GM23338 (cell line): ENCODE data around the gene DCT. TPM values are rescaled to one million over a fixed set of nuclear protein-coding genes. Genes with fewer than 3 reads are reported as not detected.

Source experiments
- ATAC-seq: fragments of 200-7000 bp; cut with Tn5 transposase; 3 replicates; pipeline ENCODE4 v1.9.1; 2020
- DNase-seq: peaks from one replicate; pipeline ENCODE4 v3.0.0-alpha.2; 2015; ENCODE audit warnings: low spot score
- H2AFZ ChIP-seq: fragments of 200-600 bp; sonication (generic); 2 replicates; pipeline ENCODE4 v1.8.0; 2016; ENCODE audit warnings: antibody characterized with exemption, mild to moderate bottlenecking, moderate library complexity
- H3F3A ChIP-seq: fragments of 200-600 bp; sonication (generic); replicated peaks from 2 replicates; pipeline ENCODE4 v1.8.0; 2017; ENCODE audit warnings: antibody characterized with exemption, mixed run types, low read depth
- H3K27ac ChIP-seq: fragments of 200-600 bp; sonication (generic); 2 replicates; pipeline ENCODE4 v1.6.1; 2016; ENCODE audit warnings: low read depth
- H3K27me3 ChIP-seq: fragments of 200-600 bp; sonication (generic); 2 replicates; pipeline ENCODE4 v1.8.0; 2016; ENCODE audit warnings: mild to moderate bottlenecking, mixed run types, moderate library complexity; ENCODE audit not compliant: insufficient read depth
- H3K36me3 ChIP-seq: fragments of 200-600 bp; sonication (generic); 2 replicates; pipeline ENCODE4 v1.8.0; 2016; ENCODE audit warnings: mild to moderate bottlenecking; ENCODE audit not compliant: insufficient read depth
- H3K4me1 ChIP-seq: fragments of 200-600 bp; sonication (generic); 2 replicates; pipeline ENCODE4 v1.8.0; 2016; ENCODE audit warnings: mild to moderate bottlenecking, moderate library complexity; ENCODE audit not compliant: insufficient read depth
- H3K4me2 ChIP-seq: fragments of 200-600 bp; sonication (generic); 2 replicates; pipeline ENCODE4 v1.7.1; 2017; ENCODE audit warnings: mixed run types
- H3K4me3 ChIP-seq: fragments of 200-600 bp; sonication (generic); 2 replicates; pipeline ENCODE4 v1.6.1; 2016; ENCODE audit warnings: mixed run types
- H3K79me2 ChIP-seq: fragments of 200-600 bp; sonication (generic); replicated peaks from 2 replicates; pipeline ENCODE4 v1.8.0; 2017; ENCODE audit warnings: mild to moderate bottlenecking; ENCODE audit not compliant: insufficient read depth
- H3K9me2 ChIP-seq: fragments of 200-600 bp; sonication (generic); 2 replicates; pipeline ENCODE4 v1.8.0; 2017; ENCODE audit not compliant: insufficient read depth
- H4K20me1 ChIP-seq: fragments of 200-600 bp; sonication (generic); replicated peaks from 2 replicates; pipeline ENCODE4 v1.8.0; 2017; ENCODE audit warnings: mild to moderate bottlenecking; ENCODE audit not compliant: insufficient read depth
- H3K27ac Mint-ChIP-seq: 2 replicates; pipeline ENCODE4 v1.8.0; 2020; ENCODE audit warnings: inconsistent platforms, mild to moderate bottlenecking, moderate library complexity, mixed read lengths
- H3K27me3 Mint-ChIP-seq: 3 replicates; pipeline ENCODE4 v1.8.0; 2022; ENCODE audit warnings: low read depth, mild to moderate bottlenecking, moderate library complexity, mixed read lengths, inconsistent platforms; ENCODE audit not compliant: insufficient read depth, poor library complexity
- H3K36me3 Mint-ChIP-seq: 3 replicates; pipeline ENCODE4 v1.8.0; 2021; ENCODE audit warnings: low read depth, mild to moderate bottlenecking, inconsistent platforms, moderate library complexity, mixed read lengths
- H3K4me1 Mint-ChIP-seq: 3 replicates; pipeline ENCODE4 v1.8.0; 2020; ENCODE audit warnings: mild to moderate bottlenecking, inconsistent platforms, mixed read lengths
- H3K4me3 Mint-ChIP-seq: 3 replicates; pipeline ENCODE4 v1.8.0; 2021; ENCODE audit warnings: moderate library complexity, mild to moderate bottlenecking, inconsistent platforms, mixed read lengths
- H3K9me3 Mint-ChIP-seq: 3 replicates; pipeline ENCODE4 v1.8.0; 2020; ENCODE audit warnings: moderate library complexity, mild to moderate bottlenecking, inconsistent platforms, mixed read lengths
- CREB1 ChIP-seq: fragments of 250-450 bp; sonication (Bioruptor Pico); IDR thresholded peaks from 2 replicates; pipeline ENCODE4 v1.5.0; 2020; ENCODE audit warnings: low read depth, mild to moderate bottlenecking, moderate library complexity
- CTCF ChIP-seq, 2 experiments: fragments of 200-600 bp in 1 of 2; sonication (generic) in 1 of 2; conservative IDR thresholded peaks; 2 replicates each; pipeline versions ENCODE4 v1.5.1 to v1.6.1; 2016 to 2017; ENCODE audit warnings: antibody characterized with exemption in 2 of 2, low read depth in 2 of 2, mild to moderate bottlenecking in 2 of 2, moderate library complexity in 1 of 2
- EZH2 ChIP-seq: fragments of 200-600 bp; sonication (generic); IDR thresholded peaks from one replicate; pipeline ENCODE4 v1.8.0; 2017; ENCODE audit warnings: antibody characterized with exemption, mild to moderate bottlenecking, low read depth; ENCODE audit not compliant: unreplicated experiment
- EZH2phosphoT487 ChIP-seq: fragments of 200-600 bp; sonication (generic); IDR thresholded peaks from one replicate; pipeline ENCODE4 v1.8.1; 2018; ENCODE audit warnings: antibody characterized with exemption; ENCODE audit not compliant: unreplicated experiment
- JUNB ChIP-seq: IDR thresholded peaks from one replicate; pipeline ENCODE4 v1.6.1; 2016; ENCODE audit warnings: antibody characterized with exemption; ENCODE audit not compliant: unreplicated experiment
- NANOG ChIP-seq: IDR thresholded peaks from 2 replicates; pipeline ENCODE4 v1.6.1; 2016; ENCODE audit warnings: antibody characterized with exemption, borderline replicate concordance
- POLR2AphosphoS5 ChIP-seq: IDR thresholded peaks from 2 replicates; pipeline ENCODE4 v1.6.1; 2016; ENCODE audit warnings: antibody characterized with exemption, low read depth
- STAT1 ChIP-seq: IDR thresholded peaks from one replicate; pipeline ENCODE4 v1.6.1; 2016; ENCODE audit warnings: antibody characterized with exemption; ENCODE audit not compliant: unreplicated experiment
- ZNF114 ChIP-seq: fragments of 250-450 bp; sonication (Bioruptor Pico); IDR thresholded peaks from 2 replicates; pipeline ENCODE4 v1.5.0; 2020; ENCODE audit warnings: mild to moderate bottlenecking, moderate library complexity
- ZNF331 ChIP-seq: fragments of 250-450 bp; sonication (Bioruptor Pico); IDR thresholded peaks from 2 replicates; pipeline ENCODE4 v1.5.0; 2020; ENCODE audit warnings: low read depth, mild to moderate bottlenecking, moderate library complexity
- polyA plus RNA-seq: library from polyadenylated mRNA; unstranded; fragments of >200 nt; fragmentation: Nextera tagmentation; extraction: Ambion mirVana; gene quantifications from 2 replicates; pipeline ENCODE4 v1.2.1, GENCODE V29; 2016
- total RNA-seq: library from RNA; depleted of rRNA; stranded (reverse); fragments of >200 nt; shearing (Covaris generic); gene quantifications from 2 replicates; pipeline ENCODE4 v1.2.3, GENCODE V29; 2014
- TF ChIP-seq, protein P1 (sequence below): fragments of 250-450 bp; sonication (Bioruptor Pico); IDR thresholded peaks from 2 replicates; pipeline ENCODE4 v1.5.0; 2020; ENCODE audit warnings: mild to moderate bottlenecking, moderate library complexity
- TF ChIP-seq, protein P2 (sequence below): IDR thresholded peaks from one replicate; pipeline ENCODE4 v1.6.1; 2018; ENCODE audit warnings: antibody characterized with exemption; ENCODE audit not compliant: unreplicated experiment
- TF ChIP-seq, protein P3 (sequence below): IDR thresholded peaks from 2 replicates; pipeline ENCODE4 v1.6.1; 2016; ENCODE audit warnings: antibody characterized with exemption

Gene DCT
- total and polyA plus RNA-seq, 2 experiments from 2014 or later: 0.14 TPM; not detected in 1

- Histone ChIP-seq H3K4me3 (no peak overlapping the region), H3K27ac (no peak overlapping the region), H2AFZ (peak overlapping the region; percentile 2; the same call in 1 of the 2 replicates), H4K20me1 (no peaks in the 10 kb centered on the region), H3K9me2 (0 out of 2 replicates have a peak, but pooled peaks cover 6% of the 10 kb centered on the region), H3K36me3 (no peaks in the 10 kb centered on the region), H3K4me1 (no peaks in the 10 kb centered on the region), H3K4me2 (no peak overlapping the region), H3K27me3 (no peaks in the 10 kb centered on the region), H3K79me2 (no peaks in the 10 kb centered on the region), H3F3A (no peaks in the 10 kb centered on the region)
- ATAC-seq: no peak
- H3K36me3 Mint-ChIP-seq: no peaks in the 10 kb centered on the region; the same call in 2 of the 3 replicates
- H3K27ac Mint-ChIP-seq: no peak overlapping the region
- H3K9me3 Mint-ChIP-seq: peaks cover 2% of the 10 kb centered on the region; the same call in 2 of the 3 replicates
- no peak overlapping the region for H3K4me3 Mint-ChIP-seq
- H3K27me3 Mint-ChIP-seq: peaks cover 3% of the 10 kb centered on the region
- H3K4me1 Mint-ChIP-seq: peaks cover 4% of the 10 kb centered on the region
- TF ChIP-seq ZNF331 (no peak), EZH2 (no peak), CTCF (conservative IDR thresholded peaks at IDR 0.05; ENCODE audit: low read depth in 2 of 2) (no peak), CREB1 (CRISPR knock-in tag) (no peak), ZNF114 (CRISPR knock-in tag) (no peak), POLR2AphosphoS5 (no peak), NANOG (no peak), STAT1 (no peak), JUNB (no peak), EZH2phosphoT487 (no peak)
- TF ChIP-seq, protein P1, sequence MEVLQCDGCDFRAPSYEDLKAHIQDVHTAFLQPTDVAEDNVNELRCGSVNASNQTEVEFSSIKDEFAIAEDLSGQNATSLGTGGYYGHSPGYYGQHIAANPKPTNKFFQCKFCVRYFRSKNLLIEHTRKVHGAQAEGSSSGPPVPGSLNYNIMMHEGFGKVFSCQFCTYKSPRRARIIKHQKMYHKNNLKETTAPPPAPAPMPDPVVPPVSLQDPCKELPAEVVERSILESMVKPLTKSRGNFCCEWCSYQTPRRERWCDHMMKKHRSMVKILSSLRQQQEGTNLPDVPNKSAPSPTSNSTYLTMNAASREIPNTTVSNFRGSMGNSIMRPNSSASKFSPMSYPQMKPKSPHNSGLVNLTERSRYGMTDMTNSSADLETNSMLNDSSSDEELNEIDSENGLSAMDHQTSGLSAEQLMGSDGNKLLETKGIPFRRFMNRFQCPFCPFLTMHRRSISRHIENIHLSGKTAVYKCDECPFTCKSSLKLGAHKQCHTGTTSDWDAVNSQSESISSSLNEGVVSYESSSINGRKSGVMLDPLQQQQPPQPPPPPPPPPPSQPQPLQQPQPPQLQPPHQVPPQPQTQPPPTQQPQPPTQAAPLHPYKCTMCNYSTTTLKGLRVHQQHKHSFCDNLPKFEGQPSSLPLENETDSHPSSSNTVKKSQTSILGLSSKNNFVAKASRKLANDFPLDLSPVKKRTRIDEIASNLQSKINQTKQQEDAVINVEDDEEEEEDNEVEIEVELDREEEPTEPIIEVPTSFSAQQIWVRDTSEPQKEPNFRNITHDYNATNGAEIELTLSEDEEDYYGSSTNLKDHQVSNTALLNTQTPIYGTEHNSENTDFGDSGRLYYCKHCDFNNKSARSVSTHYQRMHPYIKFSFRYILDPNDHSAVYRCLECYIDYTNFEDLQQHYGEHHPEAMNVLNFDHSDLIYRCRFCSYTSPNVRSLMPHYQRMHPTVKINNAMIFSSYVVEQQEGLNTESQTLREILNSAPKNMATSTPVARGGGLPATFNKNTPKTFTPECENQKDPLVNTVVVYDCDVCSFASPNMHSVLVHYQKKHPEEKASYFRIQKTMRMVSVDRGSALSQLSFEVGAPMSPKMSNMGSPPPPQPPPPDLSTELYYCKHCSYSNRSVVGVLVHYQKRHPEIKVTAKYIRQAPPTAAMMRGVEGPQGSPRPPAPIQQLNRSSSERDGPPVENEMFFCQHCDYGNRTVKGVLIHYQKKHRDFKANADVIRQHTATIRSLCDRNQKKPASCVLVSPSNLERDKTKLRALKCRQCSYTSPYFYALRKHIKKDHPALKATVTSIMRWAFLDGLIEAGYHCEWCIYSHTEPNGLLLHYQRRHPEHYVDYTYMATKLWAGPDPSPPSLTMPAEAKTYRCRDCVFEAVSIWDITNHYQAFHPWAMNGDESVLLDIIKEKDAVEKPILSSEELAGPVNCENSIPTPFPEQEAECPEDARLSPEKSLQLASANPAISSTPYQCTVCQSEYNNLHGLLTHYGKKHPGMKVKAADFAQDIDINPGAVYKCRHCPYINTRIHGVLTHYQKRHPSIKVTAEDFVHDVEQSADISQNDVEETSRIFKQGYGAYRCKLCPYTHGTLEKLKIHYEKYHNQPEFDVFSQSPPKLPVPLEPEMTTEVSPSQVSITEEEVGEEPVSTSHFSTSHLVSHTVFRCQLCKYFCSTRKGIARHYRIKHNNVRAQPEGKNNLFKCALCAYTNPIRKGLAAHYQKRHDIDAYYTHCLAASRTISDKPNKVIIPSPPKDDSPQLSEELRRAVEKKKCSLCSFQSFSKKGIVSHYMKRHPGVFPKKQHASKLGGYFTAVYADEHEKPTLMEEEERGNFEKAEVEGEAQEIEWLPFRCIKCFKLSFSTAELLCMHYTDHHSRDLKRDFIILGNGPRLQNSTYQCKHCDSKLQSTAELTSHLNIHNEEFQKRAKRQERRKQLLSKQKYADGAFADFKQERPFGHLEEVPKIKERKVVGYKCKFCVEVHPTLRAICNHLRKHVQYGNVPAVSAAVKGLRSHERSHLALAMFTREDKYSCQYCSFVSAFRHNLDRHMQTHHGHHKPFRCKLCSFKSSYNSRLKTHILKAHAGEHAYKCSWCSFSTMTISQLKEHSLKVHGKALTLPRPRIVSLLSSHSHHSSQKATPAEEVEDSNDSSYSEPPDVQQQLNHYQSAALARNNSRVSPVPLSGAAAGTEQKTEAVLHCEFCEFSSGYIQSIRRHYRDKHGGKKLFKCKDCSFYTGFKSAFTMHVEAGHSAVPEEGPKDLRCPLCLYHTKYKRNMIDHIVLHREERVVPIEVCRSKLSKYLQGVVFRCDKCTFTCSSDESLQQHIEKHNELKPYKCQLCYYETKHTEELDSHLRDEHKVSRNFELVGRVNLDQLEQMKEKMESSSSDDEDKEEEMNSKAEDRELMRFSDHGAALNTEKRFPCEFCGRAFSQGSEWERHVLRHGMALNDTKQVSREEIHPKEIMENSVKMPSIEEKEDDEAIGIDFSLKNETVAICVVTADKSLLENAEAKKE: no peak
- TF ChIP-seq, protein P2, sequence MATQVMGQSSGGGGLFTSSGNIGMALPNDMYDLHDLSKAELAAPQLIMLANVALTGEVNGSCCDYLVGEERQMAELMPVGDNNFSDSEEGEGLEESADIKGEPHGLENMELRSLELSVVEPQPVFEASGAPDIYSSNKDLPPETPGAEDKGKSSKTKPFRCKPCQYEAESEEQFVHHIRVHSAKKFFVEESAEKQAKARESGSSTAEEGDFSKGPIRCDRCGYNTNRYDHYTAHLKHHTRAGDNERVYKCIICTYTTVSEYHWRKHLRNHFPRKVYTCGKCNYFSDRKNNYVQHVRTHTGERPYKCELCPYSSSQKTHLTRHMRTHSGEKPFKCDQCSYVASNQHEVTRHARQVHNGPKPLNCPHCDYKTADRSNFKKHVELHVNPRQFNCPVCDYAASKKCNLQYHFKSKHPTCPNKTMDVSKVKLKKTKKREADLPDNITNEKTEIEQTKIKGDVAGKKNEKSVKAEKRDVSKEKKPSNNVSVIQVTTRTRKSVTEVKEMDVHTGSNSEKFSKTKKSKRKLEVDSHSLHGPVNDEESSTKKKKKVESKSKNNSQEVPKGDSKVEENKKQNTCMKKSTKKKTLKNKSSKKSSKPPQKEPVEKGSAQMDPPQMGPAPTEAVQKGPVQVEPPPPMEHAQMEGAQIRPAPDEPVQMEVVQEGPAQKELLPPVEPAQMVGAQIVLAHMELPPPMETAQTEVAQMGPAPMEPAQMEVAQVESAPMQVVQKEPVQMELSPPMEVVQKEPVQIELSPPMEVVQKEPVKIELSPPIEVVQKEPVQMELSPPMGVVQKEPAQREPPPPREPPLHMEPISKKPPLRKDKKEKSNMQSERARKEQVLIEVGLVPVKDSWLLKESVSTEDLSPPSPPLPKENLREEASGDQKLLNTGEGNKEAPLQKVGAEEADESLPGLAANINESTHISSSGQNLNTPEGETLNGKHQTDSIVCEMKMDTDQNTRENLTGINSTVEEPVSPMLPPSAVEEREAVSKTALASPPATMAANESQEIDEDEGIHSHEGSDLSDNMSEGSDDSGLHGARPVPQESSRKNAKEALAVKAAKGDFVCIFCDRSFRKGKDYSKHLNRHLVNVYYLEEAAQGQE: no peak
- TF ChIP-seq, protein P3, sequence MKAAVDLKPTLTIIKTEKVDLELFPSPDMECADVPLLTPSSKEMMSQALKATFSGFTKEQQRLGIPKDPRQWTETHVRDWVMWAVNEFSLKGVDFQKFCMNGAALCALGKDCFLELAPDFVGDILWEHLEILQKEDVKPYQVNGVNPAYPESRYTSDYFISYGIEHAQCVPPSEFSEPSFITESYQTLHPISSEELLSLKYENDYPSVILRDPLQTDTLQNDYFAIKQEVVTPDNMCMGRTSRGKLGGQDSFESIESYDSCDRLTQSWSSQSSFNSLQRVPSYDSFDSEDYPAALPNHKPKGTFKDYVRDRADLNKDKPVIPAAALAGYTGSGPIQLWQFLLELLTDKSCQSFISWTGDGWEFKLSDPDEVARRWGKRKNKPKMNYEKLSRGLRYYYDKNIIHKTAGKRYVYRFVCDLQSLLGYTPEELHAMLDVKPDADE: no peak
- no peak for DNase-seq
These were observed 33.5 kb upstream of the DCT start for GRCh38 chr13:94513026-94513425.
